ENCODE data around the gene TLCD5. TPM values are rescaled to one million over a fixed set of nuclear protein-coding genes. Genes with fewer than 3 reads are reported as not detected.
A peak's percentile ranks its signal among the peaks of the same experiment; 100 is the strongest.

TLCD5 gene
- total RNA-seq, 6 experiments from 2014 or later = 0.07 to 1.3 (median 0.38) TPM

DNA sequence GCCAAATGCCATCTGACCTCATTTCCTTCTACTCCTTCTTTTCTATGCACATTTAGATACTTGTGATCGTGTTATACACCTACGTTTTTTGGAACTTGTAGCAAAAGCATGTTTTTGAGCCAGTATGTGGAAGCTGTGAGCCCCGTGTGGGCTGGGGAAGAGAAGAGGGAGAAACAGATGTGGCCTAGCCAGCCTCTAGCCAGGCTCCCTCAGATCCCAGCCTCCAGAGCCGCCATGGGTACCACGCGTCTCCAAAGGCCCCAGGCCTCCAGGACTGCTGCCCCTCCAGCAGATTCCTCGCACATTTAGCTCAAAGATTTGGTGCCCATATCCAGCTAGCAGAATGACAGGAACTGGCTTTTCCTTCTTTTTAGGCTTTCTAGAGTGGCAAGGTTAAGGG is 17.0 kb upstream of the TLCD5 start:
- intact Hi-C loops (cut with DNase I) = no loop called here
- TF ChIP-seq, protein P1, sequence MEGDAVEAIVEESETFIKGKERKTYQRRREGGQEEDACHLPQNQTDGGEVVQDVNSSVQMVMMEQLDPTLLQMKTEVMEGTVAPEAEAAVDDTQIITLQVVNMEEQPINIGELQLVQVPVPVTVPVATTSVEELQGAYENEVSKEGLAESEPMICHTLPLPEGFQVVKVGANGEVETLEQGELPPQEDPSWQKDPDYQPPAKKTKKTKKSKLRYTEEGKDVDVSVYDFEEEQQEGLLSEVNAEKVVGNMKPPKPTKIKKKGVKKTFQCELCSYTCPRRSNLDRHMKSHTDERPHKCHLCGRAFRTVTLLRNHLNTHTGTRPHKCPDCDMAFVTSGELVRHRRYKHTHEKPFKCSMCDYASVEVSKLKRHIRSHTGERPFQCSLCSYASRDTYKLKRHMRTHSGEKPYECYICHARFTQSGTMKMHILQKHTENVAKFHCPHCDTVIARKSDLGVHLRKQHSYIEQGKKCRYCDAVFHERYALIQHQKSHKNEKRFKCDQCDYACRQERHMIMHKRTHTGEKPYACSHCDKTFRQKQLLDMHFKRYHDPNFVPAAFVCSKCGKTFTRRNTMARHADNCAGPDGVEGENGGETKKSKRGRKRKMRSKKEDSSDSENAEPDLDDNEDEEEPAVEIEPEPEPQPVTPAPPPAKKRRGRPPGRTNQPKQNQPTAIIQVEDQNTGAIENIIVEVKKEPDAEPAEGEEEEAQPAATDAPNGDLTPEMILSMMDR (IDR thresholded peaks at IDR 0.05) = no peak
- TF ChIP-seq POLR2A (IDR thresholded peaks at IDR 0.05) = no peak
- Histone ChIP-seq H3K4me3 (no peak overlapping the region), H3K27ac (no peak overlapping the region), H3K9me3 (no peaks in the 10 kb centered on the region), H3K4me1 (no peaks in the 10 kb centered on the region), H3K36me3 (no peaks in the 10 kb centered on the region), H3K27me3 (no peaks in the 10 kb centered on the region)
- no peak for ATAC-seq
- no peak for DNase-seq
- WGBS (ENCODE audit: insufficient coverage, low coverage, low lambda C conversion rate, missing lambda C conversion rate) = 74% methylated on average over 7 of the region's 7 CpGs

DNA sequence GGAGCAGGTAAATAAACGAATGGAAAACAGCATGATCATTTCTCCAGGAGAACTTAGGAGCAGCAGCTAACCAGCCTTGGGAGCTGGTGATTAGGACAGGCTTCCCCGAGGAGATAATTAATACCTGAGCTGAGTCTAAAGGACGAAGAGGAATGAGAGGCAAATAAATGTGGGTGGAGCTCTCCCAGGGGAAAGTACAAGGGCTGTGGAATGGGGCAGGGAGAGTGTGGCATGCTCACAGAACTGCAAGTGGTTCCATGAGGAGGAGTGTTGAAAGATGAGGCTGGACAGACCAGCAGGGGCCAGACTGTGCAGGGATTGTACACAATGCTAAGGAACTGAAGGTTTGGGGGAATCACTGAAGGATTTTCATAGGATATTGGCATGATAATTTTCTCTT is 14.2 kb upstream of the TLCD5 start:
- 36% methylated on average over 3 of the region's 3 CpGs for WGBS (ENCODE audit: insufficient coverage, low coverage, low lambda C conversion rate, missing lambda C conversion rate)
- TF ChIP-seq, protein P1 (IDR thresholded peaks at IDR 0.05) = no peak
- no peak for TF ChIP-seq POLR2A (IDR thresholded peaks at IDR 0.05)
- Histone ChIP-seq H3K27me3 (no peaks in the 10 kb centered on the region), H3K9me3 (no peaks in the 10 kb centered on the region), H3K4me1 (no peaks in the 10 kb centered on the region), H3K4me3 (no peak overlapping the region), H3K27ac (no peak overlapping the region), H3K36me3 (no peaks in the 10 kb centered on the region)
- intact Hi-C loops (cut with DNase I) = no loop called here
- ATAC-seq (peak in 2 of 4 donors; percentile 38 to 52), DNase-seq (no peak)

DNA sequence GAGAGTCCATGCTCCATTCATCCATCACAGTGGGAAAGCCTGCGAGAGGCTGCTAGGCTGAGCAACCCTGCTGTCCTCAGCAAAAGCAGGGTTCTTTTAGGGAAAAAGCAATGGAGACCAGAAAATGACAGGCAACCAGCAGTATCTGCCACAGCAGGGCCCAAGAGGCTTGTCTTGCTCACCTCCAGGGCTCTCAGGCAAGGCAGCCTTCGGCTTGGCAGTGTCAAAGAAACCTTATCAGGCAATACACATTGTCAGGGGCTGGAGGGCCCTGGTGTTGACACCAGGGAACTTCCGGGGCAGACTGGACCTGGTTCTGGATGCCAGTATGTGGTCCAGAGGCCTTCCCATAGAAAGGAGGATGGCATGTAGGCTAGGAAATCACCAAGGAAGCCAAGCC is 10.2 kb upstream of the TLCD5 start:
- Histone ChIP-seq H3K27ac (no peak overlapping the region), H3K9me3 (no peaks in the 10 kb centered on the region), H3K4me1 (no peaks in the 10 kb centered on the region), H3K36me3 (no peaks in the 10 kb centered on the region), H3K27me3 (no peaks in the 10 kb centered on the region), H3K4me3 (no peak overlapping the region)
- TF ChIP-seq, protein P1 (IDR thresholded peaks at IDR 0.05) = no peak
- no peak for TF ChIP-seq POLR2A (IDR thresholded peaks at IDR 0.05)
- ATAC-seq = no peak
- intact Hi-C loops (cut with DNase I) = no loop called here
- DNase-seq = no peak
- WGBS (ENCODE audit: insufficient coverage, low coverage, low lambda C conversion rate, missing lambda C conversion rate) = 83% methylated on average over 1 of the region's 3 CpGs

DNA sequence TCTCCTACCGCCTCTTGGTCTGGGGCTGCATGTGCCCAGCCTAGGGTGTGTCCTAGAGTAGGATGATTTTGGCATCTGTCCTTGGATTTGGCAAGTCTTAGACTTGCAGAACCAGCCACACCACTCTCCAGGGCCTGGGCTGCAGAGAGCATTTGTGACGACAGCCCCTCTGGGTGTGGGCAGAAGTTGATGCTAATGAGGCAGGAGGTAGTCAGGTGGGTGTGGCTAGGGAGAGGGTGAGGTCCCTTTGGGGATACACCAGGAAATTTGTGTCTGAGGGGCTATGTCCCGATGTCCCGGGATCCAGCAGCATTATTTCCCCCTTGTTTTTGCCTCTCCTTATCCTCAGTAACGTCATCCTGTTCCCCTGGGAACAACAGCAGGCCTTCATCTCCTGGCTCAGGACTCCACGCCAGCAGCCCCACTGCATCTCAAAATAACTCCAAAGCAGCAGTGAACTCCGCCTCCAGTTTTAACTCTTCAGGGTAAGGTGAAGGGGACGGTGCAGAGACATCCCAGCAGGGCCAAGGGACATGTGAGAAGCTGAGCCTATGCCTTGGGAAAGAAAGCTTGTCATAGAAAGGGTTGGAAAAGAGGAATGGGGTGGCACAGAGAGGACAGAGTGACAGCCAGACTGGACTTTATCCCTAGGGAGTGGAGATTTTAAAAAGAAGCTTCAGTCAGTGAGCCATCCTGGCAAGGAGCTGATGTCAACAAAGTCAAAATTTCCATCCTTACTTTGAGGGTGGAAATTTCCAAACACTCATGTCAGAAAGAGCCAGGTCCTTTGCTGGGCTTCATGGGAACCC is 8.0 kb upstream of the TLCD5 start:
- Histone ChIP-seq H3K36me3 (no peaks in the 10 kb centered on the region), H3K4me1 (no peaks in the 10 kb centered on the region), H3K27ac (no peak overlapping the region), H3K27me3 (no peaks in the 10 kb centered on the region), H3K4me3 (no peak overlapping the region), H3K9me3 (no peaks in the 10 kb centered on the region)
- TF ChIP-seq, protein P1 (IDR thresholded peaks at IDR 0.05) = no peak
- TF ChIP-seq POLR2A (IDR thresholded peaks at IDR 0.05) = no peak
- ATAC-seq (peak in 3 of 4 donors; percentile 12 to 38 (median 33)), DNase-seq (no peak)
- intact Hi-C loops (cut with DNase I) = no loop called here
- WGBS (ENCODE audit: insufficient coverage, low coverage, low lambda C conversion rate, missing lambda C conversion rate) = 42% methylated on average over 7 of the region's 8 CpGs

All from right lobe of liver (tissue), 6 donors.